Measurements from ENCODE around the gene EDIL3.

DNA sequence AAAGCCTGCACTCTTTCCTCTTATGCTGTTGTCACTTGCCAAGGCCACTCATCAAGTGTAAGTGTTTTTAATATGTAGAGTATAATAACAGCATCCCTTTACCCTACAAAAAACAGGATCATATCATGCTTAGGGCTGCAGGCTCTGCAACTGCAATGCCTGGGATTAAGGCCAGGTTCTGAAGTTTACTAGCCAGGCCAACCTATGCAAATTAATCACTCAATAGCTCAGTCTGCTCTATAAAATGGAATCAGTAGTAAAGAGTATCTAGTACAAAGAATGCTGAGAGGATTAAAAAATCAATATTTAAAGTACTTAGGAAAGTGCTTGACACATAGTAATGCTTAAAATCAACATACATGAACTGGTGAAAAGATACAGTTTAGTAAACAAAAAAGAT lies 253.3 kb downstream of the EDIL3 start:
- no peak for TF ChIP-seq FOXP2 (optimal IDR thresholded peaks at IDR 0.05; ENCODE audit: control extremely low read depth, extremely low read length, insufficient read depth)
- no peak for TF ChIP-seq POLR2AphosphoS5 (IDR thresholded peaks at IDR 0.05; ENCODE audit: borderline replicate concordance, low read depth, low read length)
